ENCODE results near the gene LMX1A. TPM values are rescaled to one million over a fixed set of nuclear protein-coding genes. Genes with fewer than 3 reads are reported as not detected.

Gene LMX1A
- total and polyA plus RNA-seq, 2 of the 13 experiments (the other 11 are each of a cell fraction or from before 2014, with no cell fraction given), result 0.07 TPM; not detected in 1

GRCh38 chr1:165172666-165173065 is 183.8 kb downstream of the LMX1A start (continued):
- TF ChIP-seq ZNF281 (CRISPR knock-in tag; IDR thresholded peaks at IDR 0.05; ENCODE audit: borderline replicate concordance), result no peak
- TF ChIP-seq CERS6 (CRISPR knock-in tag; IDR thresholded peaks at IDR 0.05), result no peak
- no peak for TF ChIP-seq TBP (CRISPR knock-in tag; IDR thresholded peaks at IDR 0.05)

DNA sequence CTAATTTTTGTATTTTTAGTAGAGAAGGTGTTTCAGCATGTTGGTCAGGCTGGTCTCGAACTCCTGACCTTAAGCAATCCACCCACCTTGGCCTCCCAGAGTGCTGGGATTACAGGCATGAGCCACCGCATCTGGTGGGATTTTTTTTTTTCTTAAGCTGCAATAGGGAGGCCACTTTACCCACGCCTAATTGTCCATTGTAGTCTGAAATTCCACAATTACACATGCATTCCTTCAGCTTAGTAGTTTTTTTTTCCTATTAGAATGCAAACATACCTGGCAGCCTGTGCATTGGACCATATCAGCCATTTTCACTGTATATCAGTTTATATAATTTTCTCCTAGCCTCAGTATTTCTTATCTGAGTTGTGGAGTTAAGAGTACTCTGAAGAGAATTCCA is 186.8 kb downstream of the LMX1A start:
- WGBS (ENCODE audit: low lambda C conversion rate), result 9% methylated on average over 3 of the region's 3 CpGs
- no peak overlapping the region for H3K27ac ChIP-seq (ENCODE audit: extremely low read length, insufficient read depth, low read length)

More for the DNA sequence above, 186.8 kb downstream of the LMX1A start:
- no peak for DNase-seq (ENCODE audit: low spot score)
- no peaks in the 10 kb centered on the region for H3K9me3 ChIP-seq (ENCODE audit: low read length)
- H3K36me3 ChIP-seq (replicated peaks in 1 of 2; ENCODE audit: control insufficient read depth in 1 of 2, insufficient read depth in 2 of 2, low read length in 2 of 2), result no peaks in the 10 kb centered on the region
- H3K4me1 ChIP-seq (ENCODE audit: insufficient read depth, low read length), result no peaks in the 10 kb centered on the region
- in situ Hi-C loops (cut with HindIII; ENCODE audit: extremely low pct_ligation_motif_present, low pct_unique_long_range_greater_than_20kb) (no loop called here), intact Hi-C loops (cut with micrococcal nuclease; ENCODE audit: unreplicated experiment) (loop anchor here (10.0 kb wide), 1 partner anchor 55 kb away; no protein-coding TSS in a partner anchor)
- H3K79me2 ChIP-seq (ENCODE audit: insufficient read depth, low read length), result no peaks in the 10 kb centered on the region
- H3K4me3 ChIP-seq (replicated peaks in 1 of 3; ENCODE audit: insufficient read depth in 1 of 3, low read depth in 2 of 3, low read length in 3 of 3), result no peak overlapping the region
- TF ChIP-seq, protein P1, sequence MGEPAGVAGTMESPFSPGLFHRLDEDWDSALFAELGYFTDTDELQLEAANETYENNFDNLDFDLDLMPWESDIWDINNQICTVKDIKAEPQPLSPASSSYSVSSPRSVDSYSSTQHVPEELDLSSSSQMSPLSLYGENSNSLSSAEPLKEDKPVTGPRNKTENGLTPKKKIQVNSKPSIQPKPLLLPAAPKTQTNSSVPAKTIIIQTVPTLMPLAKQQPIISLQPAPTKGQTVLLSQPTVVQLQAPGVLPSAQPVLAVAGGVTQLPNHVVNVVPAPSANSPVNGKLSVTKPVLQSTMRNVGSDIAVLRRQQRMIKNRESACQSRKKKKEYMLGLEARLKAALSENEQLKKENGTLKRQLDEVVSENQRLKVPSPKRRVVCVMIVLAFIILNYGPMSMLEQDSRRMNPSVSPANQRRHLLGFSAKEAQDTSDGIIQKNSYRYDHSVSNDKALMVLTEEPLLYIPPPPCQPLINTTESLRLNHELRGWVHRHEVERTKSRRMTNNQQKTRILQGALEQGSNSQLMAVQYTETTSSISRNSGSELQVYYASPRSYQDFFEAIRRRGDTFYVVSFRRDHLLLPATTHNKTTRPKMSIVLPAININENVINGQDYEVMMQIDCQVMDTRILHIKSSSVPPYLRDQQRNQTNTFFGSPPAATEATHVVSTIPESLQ (CRISPR knock-in tag; conservative IDR thresholded peaks at IDR 0.05), result no peak
- no peak for TF ChIP-seq PRPF4 (IDR thresholded peaks at IDR 0.05; ENCODE audit: low read depth, low read length, poor library complexity, severe bottlenecking)
- TF ChIP-seq ZNF329 (CRISPR knock-in tag; IDR thresholded peaks at IDR 0.05; ENCODE audit: low read depth), result no peak
- TF ChIP-seq, protein P2, sequence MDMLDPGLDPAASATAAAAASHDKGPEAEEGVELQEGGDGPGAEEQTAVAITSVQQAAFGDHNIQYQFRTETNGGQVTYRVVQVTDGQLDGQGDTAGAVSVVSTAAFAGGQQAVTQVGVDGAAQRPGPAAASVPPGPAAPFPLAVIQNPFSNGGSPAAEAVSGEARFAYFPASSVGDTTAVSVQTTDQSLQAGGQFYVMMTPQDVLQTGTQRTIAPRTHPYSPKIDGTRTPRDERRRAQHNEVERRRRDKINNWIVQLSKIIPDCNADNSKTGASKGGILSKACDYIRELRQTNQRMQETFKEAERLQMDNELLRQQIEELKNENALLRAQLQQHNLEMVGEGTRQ (IDR thresholded peaks at IDR 0.05; ENCODE audit: low read depth, low read length), result no peak
- TF ChIP-seq, protein P2 (CRISPR knock-in tag; IDR thresholded peaks at IDR 0.05; ENCODE audit: borderline replicate concordance), result no peak
- TF ChIP-seq MYNN (CRISPR knock-in tag; IDR thresholded peaks at IDR 0.05; ENCODE audit: low read depth), result no peak
- no peak for TF ChIP-seq MEF2D (CRISPR knock-in tag; IDR thresholded peaks at IDR 0.05)
- TF ChIP-seq, protein P3, sequence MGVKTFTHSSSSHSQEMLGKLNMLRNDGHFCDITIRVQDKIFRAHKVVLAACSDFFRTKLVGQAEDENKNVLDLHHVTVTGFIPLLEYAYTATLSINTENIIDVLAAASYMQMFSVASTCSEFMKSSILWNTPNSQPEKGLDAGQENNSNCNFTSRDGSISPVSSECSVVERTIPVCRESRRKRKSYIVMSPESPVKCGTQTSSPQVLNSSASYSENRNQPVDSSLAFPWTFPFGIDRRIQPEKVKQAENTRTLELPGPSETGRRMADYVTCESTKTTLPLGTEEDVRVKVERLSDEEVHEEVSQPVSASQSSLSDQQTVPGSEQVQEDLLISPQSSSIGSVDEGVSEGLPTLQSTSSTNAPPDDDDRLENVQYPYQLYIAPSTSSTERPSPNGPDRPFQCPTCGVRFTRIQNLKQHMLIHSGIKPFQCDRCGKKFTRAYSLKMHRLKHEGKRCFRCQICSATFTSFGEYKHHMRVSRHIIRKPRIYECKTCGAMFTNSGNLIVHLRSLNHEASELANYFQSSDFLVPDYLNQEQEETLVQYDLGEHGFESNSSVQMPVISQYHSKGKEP (CRISPR knock-in tag; IDR thresholded peaks at IDR 0.05), result no peak
- ChIA-PET CTCF (ENCODE audit: low intra/inter-chr PET ratio, low total read pairs) (no interaction called here), POLR2A (no interaction called here)
- FAIRE-seq, result no peak
- H3K9ac ChIP-seq (ENCODE audit: insufficient read depth, low read depth, low read length), result no peak overlapping the region
- no peak overlapping the region for H2AFZ ChIP-seq (ENCODE audit: low read length)
- no peak for ATAC-seq
- no peaks in the 10 kb centered on the region for H4K20me1 ChIP-seq (ENCODE audit: insufficient read depth, low read length)
- no peak overlapping the region for H3K4me2 ChIP-seq (ENCODE audit: low read depth, low read length)
- no peaks in the 10 kb centered on the region for H3K27me3 ChIP-seq (ENCODE audit: control insufficient read depth in 1 of 2, insufficient read depth in 2 of 2, low read length in 2 of 2)
- BruUV-seq (replicated peaks), result no TSS peak
